Measurements from ENCODE around the gene PKIG. TPM values are rescaled to one million over a fixed set of nuclear protein-coding genes. Genes with fewer than 3 reads are reported as not detected.

The PKIG gene
- total RNA-seq, 1 experiment from 2014 or later: 20.1 TPM

GRCh38 chr20:44552950-44553908, 29.1 kb upstream of the PKIG start:
- H3K27ac ChIP-seq (ENCODE audit: low read depth, low read length): no peak overlapping the region
- H3K36me3 ChIP-seq (ENCODE audit: control insufficient read depth in 1 of 2, insufficient read depth in 2 of 2, low read length in 2 of 2): no peaks in the 10 kb centered on the region
- no peaks in the 10 kb centered on the region for H3K9me3 ChIP-seq (ENCODE audit: control insufficient read depth in 1 of 2, insufficient read depth in 1 of 2, low read depth in 1 of 2, low read length in 2 of 2)
- CTCF ChIA-PET: interaction anchor here (1.3 kb wide), 1 partner anchor 23 kb away, joined by 3 read pairs; no protein-coding TSS in a partner anchor
- POLR2A ChIA-PET: no interaction called here
- H3K4me1 ChIP-seq (ENCODE audit: control insufficient read depth in 1 of 2, insufficient read depth in 2 of 2, low read length in 2 of 2): peaks cover 13 to 18% of the 10 kb centered on the region in 2 experiments
- H3K4me2 ChIP-seq (ENCODE audit: low read length): peak overlapping the region; percentile 51
- H3K4me3 ChIP-seq (replicated peaks in 1 of 2; ENCODE audit: low read depth in 1 of 2, low read length in 2 of 2): no peak overlapping the region
- no peaks in the 10 kb centered on the region for H3K27me3 ChIP-seq (ENCODE audit: insufficient read depth, low read length)
- no peak overlapping the region for H2AFZ ChIP-seq (ENCODE audit: low read depth, low read length, poor library complexity, severe bottlenecking)
- intact Hi-C loops (cut with micrococcal nuclease): no loop called here
- H4K20me1 ChIP-seq (ENCODE audit: insufficient read depth): no peaks in the 10 kb centered on the region
- TF ChIP-seq, protein P1, sequence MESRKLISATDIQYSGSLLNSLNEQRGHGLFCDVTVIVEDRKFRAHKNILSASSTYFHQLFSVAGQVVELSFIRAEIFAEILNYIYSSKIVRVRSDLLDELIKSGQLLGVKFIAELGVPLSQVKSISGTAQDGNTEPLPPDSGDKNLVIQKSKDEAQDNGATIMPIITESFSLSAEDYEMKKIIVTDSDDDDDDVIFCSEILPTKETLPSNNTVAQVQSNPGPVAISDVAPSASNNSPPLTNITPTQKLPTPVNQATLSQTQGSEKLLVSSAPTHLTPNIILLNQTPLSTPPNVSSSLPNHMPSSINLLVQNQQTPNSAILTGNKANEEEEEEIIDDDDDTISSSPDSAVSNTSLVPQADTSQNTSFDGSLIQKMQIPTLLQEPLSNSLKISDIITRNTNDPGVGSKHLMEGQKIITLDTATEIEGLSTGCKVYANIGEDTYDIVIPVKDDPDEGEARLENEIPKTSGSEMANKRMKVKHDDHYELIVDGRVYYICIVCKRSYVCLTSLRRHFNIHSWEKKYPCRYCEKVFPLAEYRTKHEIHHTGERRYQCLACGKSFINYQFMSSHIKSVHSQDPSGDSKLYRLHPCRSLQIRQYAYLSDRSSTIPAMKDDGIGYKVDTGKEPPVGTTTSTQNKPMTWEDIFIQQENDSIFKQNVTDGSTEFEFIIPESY (IDR thresholded peaks at IDR 0.05; ENCODE audit: extremely low read depth, insufficient replicate concordance, low read length): no peak
- TF ChIP-seq SP1 (IDR thresholded peaks at IDR 0.05; ENCODE audit: low read depth): peak; percentile 43; the same call in 1 of the 2 replicates
- TF ChIP-seq CEBPB (IDR thresholded peaks at IDR 0.05; ENCODE audit: low read depth): no peak
- TF ChIP-seq POLR2A (IDR thresholded peaks at IDR 0.05; ENCODE audit: borderline replicate concordance, extremely low read depth, insufficient read depth, insufficient read length): no peak
- 0 out of 2 replicates have a peak, but pooled peaks have one; percentile 27 for TF ChIP-seq CBX3 (IDR thresholded peaks at IDR 0.05; ENCODE audit: low read depth)
- peak; percentile 89 for TF ChIP-seq FOSL1 (IDR thresholded peaks at IDR 0.05; ENCODE audit: low read depth)
- TF ChIP-seq EGR1 (IDR thresholded peaks at IDR 0.05; ENCODE audit: low read depth): no peak
- peak; percentile 60 for TF ChIP-seq JUND (IDR thresholded peaks at IDR 0.05)
- TF ChIP-seq CTCF (IDR thresholded peaks at IDR 0.05 in 2 of 3, conservative IDR thresholded peaks at IDR 0.05 in 1 of 3; ENCODE audit: borderline replicate concordance in 1 of 3, insufficient read depth in 1 of 3, low read depth in 2 of 3, low read length in 2 of 3): no peak
- TF ChIP-seq POLR2AphosphoS5 (IDR thresholded peaks at IDR 0.05; ENCODE audit: low read depth, low read length): no peak
- no peak for TF ChIP-seq ZNF274 (IDR thresholded peaks at IDR 0.05; ENCODE audit: low read depth, low read length)
- H3K9ac ChIP-seq (ENCODE audit: low read length): no peak overlapping the region
- H3K9me2 ChIP-seq (ENCODE audit: insufficient read depth): no peaks in the 10 kb centered on the region
- DNase-seq (ENCODE audit: low read depth, low spot score): no peak
- RAD21 ChIA-PET (ENCODE audit: low non-redundant PET in 1 of 2, low total read pairs in 2 of 2, uncharacterized antibody in 2 of 2, unreplicated experiment in 2 of 2): no interaction called here
- BruUV-seq (replicated peaks): no TSS peak
- ATAC-seq: peak; percentile 65; the same call in 1 of the 2 replicates
- no peaks in the 10 kb centered on the region for H3K79me2 ChIP-seq (ENCODE audit: insufficient read depth, low read length)
